Stomach smooth muscle (tissue), 2 donors: Measurements from ENCODE around the gene PACSIN1.

Experiments
- H3K27ac ChIP-seq: one replicate; pipeline ENCODE4 v1.7.0; 2013; ENCODE audit warnings: mild to moderate bottlenecking, low read length, inconsistent platforms
- H3K27me3 ChIP-seq, 2 donors: one replicate each; pipeline ENCODE4 v1.7.0; 2013; ENCODE audit warnings: low read length in 2 of 2; ENCODE audit not compliant: insufficient read depth in 2 of 2, control insufficient read depth in 1 of 2
- H3K36me3 ChIP-seq, 2 donors: one replicate each; pipeline ENCODE4 v1.7.0; 2013; ENCODE audit warnings: low read length in 2 of 2; ENCODE audit not compliant: control insufficient read depth in 2 of 2, insufficient read depth in 2 of 2
- H3K4me1 ChIP-seq: one replicate; pipeline ENCODE4 v1.7.0; 2013; ENCODE audit warnings: low read length; ENCODE audit not compliant: control insufficient read depth, insufficient read depth
- H3K4me3 ChIP-seq, 2 donors: one replicate each; pipeline ENCODE4 v1.7.0; 2013; ENCODE audit warnings: low read length in 2 of 2
- H3K9ac ChIP-seq, 2 donors: one replicate each; pipeline ENCODE4 v1.7.0; 2013; ENCODE audit warnings: low read length in 2 of 2, mild to moderate bottlenecking in 1 of 2
- H3K9me3 ChIP-seq, 2 donors: one replicate each; pipeline ENCODE4 v1.7.0; 2013; ENCODE audit warnings: low read length in 2 of 2; ENCODE audit not compliant: control insufficient read depth in 2 of 2
- donor health status: healthy.
- donor health status: Pancreatic carcinoma.

The PACSIN1 gene

DNA sequence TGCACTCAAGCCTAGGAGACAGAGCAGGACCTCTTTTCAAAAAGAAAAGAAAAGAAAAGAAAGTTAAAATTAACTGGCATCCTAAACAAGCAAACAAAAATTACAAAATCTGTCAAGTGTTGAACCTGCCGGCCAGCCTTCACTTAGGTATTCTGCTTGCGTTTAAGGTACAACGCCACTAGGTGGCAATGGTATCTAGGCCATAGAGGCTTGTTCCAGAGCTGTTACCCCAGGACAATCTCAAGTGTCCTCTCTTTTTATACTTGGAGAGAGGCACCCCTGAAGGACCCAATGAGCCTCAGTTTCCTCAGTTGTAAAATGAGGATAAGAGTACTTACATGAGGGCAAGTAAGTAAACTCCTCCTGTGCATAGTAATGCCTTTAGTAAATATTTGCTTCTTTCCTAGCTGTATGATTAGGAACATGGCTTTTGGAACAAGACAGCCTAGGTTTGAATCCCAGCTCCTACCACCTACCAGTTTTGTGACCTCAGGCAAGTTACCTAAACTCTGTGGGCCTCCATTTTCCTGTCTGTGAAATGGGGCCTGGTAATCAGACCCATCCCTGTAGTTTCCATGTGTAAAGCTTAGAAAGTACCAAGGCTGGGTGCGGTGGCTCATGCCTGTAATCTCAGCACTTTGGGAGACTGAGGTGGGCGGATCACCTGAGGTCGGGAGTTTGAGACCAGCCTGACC lies 5.8 kb upstream of the PACSIN1 start:
- Histone ChIP-seq H3K27ac (no peak overlapping the region), H3K27me3 (peaks cover under 1 to 5% of the 10 kb centered on the region in 2 donors), H3K9me3 (no peaks in the 10 kb centered on the region), H3K4me3 (no peak overlapping the region), H3K4me1 (no peaks in the 10 kb centered on the region), H3K9ac (no peak overlapping the region), H3K36me3 (no peaks in the 10 kb centered on the region)

DNA sequence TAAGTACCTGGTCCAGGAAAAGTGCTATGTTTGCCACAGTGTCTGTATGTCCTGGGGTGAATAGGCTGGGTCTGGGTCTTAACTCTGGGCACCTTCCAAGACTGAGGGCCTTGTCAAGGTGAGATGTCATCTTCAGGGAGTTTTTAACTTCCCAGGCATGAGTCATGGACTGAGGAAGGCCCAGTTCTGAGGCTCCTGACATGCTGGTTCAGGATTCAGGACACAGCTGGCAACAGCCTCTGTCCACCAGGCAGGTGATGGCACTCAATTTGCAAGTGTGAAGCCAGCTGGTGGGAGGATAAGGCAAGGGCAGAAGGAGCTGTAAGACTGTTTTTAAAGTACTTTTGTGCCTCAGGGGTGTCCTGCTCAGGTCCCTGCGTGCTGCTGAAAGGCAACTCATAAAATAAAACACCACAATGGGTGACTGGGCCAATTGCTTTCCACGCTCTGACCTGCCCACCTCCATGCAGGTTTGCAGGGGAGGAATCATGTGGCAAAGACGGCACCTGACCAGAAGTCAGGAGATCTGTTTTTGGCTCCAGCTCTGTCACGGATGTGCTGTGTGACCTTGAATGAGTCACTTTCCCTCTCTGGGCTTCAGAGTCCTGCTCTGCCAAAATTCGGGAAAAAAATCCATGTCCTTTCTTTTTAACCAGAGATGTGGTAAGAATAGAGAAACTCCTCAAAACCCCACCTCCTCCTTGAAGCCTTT lies 4.9 kb upstream of the PACSIN1 start:
- peaks cover 8 to 10% of the 10 kb centered on the region in 2 donors for H3K27me3 ChIP-seq
- H3K9ac ChIP-seq = no peak overlapping the region
- no peaks in the 10 kb centered on the region for H3K36me3 ChIP-seq
- peaks cover under 1% of the 10 kb centered on the region for H3K4me1 ChIP-seq
- H3K9me3 ChIP-seq = no peaks in the 10 kb centered on the region
- H3K4me3 ChIP-seq = no peak overlapping the region
- H3K27ac ChIP-seq = no peak overlapping the region

DNA sequence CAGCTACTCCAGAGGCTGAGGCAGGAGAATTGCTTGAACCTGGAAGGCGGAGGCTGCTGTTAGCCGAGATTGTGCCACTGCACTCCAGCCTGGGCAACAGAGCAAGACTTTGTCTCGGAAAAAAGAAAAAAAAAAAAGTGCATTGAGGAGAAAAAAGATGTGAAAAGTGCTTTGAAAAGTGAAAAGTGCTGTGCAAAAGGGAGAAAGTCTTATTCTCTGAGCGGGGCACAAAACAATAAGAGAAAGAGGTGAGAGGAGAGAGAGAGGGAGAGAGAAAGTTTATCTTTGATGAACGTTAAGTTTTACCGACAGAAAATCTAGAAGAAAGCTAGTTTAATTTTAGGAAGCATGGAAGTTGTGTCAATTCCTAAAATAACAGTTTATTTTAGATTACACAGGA lies 3.9 kb upstream of the PACSIN1 start:
- Histone ChIP-seq H3K27me3 (peaks cover 14 to 18% of the 10 kb centered on the region in 2 donors), H3K4me3 (no peak overlapping the region), H3K9me3 (no peaks in the 10 kb centered on the region), H3K4me1 (peaks cover 5% of the 10 kb centered on the region), H3K36me3 (no peaks in the 10 kb centered on the region), H3K27ac (no peak overlapping the region), H3K9ac (no peak overlapping the region)

DNA sequence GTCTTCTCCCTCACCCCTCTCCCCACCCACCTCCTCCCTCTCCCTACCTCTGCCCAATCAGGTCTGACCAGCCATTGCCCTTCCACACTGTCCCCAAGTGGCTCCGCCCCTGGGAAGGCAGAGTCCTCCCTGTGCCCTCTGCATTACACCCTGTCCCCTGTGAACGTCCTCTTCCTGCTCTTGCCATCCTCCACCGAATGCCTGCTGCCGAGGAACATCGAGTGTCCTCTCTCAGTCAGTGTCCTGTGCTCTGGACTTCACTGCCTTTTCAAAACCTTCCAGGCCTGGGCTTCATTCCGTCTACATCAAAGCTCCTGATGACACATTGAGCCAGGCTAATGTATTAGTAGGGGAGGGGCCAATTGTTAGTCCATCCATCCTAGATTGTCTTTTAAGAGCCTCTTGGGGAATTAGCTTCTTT lies 3.3 kb upstream of the PACSIN1 start:
- Histone ChIP-seq H3K9ac (no peak overlapping the region), H3K27me3 (peaks cover 14 to 19% of the 10 kb centered on the region in 2 donors), H3K9me3 (no peaks in the 10 kb centered on the region), H3K27ac (no peak overlapping the region), H3K4me1 (peaks cover 5% of the 10 kb centered on the region), H3K36me3 (no peaks in the 10 kb centered on the region), H3K4me3 (no peak overlapping the region)

DNA sequence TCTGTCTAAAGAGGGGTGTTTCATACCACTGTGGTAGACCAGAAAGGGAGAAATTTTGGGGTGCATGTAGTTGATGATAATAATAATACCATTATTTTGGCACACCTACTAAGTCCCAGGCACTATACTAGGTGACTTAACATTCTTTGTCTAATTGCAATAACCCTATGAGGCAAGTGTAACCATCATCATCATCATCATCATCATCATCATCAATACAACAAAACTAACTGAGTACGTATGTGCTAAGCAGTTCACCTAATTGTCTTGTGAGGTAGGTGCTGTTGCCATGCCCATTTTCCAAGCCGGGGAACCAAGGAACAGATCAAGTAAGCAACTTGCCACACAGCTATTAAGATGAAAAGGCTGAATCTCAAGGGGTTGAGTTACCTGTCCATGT lies 2.6 kb upstream of the PACSIN1 start:
- peaks cover 5% of the 10 kb centered on the region for H3K4me1 ChIP-seq
- no peaks in the 10 kb centered on the region for H3K36me3 ChIP-seq
- no peaks in the 10 kb centered on the region for H3K9me3 ChIP-seq
- no peak overlapping the region for H3K9ac ChIP-seq
- H3K4me3 ChIP-seq = no peak overlapping the region
- H3K27ac ChIP-seq = no peak overlapping the region
- peaks cover 14 to 19% of the 10 kb centered on the region in 2 donors for H3K27me3 ChIP-seq

DNA sequence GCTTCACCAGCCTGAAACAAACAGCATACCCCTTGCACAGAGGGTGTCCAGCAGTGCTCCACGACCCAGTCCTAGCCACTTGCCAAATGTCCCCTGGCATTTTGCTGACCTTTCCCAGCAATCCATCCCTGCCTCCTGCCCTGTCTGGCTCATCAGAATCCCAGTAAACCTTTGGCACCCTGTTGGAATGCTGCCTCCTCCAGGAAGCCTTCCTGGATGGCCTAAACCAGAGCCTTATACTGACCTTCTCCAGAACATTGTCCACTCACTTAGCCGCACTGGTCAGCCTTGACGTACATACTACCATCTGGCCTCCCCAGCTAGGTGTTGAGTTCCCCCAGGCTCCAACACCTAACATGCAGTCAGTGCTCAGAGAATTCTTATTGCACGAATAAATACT lies 2.0 kb upstream of the PACSIN1 start:
- Histone ChIP-seq H3K36me3 (no peaks in the 10 kb centered on the region), H3K9me3 (no peaks in the 10 kb centered on the region), H3K27me3 (peaks cover 14 to 19% of the 10 kb centered on the region in 2 donors), H3K27ac (no peak overlapping the region), H3K9ac (no peak overlapping the region), H3K4me1 (peaks cover 5% of the 10 kb centered on the region), H3K4me3 (no peak overlapping the region)

DNA sequence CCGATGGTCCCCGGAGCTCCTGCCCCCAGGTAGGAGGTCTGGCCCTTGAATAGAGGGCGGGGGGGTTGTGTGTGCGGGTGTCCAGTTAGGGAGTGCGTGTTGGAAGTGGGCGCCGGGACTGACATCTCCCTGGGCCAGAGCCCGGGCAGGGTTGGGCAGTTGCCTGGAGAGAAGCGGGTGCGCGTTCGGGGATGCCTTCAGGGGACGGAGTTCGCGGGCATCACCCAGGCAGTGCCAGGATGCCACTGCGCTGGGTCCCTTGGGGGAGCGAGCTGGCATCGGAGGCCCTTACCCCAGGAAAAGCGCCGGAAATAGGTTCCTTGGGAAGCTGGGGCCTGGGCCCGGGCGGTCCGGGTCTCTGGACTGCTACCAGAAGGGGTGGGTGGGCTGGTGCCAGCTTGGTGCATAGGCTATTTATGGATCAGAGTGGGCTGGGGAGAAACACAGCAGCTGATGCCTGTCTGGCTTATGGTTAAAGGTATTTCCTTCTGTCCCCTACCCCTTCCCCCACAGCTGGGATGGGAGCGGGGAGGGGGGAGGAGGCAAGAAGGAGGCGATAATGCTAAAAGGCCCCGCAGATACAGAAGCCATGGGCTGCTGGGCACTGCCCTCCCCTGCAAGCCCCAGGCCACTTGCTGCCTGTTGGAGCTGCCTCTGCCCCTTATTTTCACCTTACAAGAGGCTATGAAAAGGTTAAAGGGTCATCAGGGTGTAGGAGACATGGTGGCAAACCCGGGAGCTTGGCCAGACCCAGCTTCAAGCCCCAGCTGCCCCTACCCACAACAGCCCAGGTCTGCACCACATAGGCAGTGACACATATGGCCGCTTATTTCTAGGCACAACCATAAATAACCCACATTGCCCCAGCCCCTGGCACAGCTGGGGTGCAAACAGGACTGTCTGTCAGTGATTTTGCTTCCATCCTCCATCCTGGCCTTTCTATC lies 638 bp downstream of the PACSIN1 start:
- Histone ChIP-seq H3K36me3 (no peaks in the 10 kb centered on the region), H3K4me3 (peak overlapping the region; percentile 43 to 47), H3K27me3 (peaks cover 14 to 19% of the 10 kb centered on the region in 2 donors), H3K4me1 (peaks cover 5% of the 10 kb centered on the region), H3K9me3 (no peaks in the 10 kb centered on the region), H3K9ac (no peak overlapping the region), H3K27ac (no peak overlapping the region)

DNA sequence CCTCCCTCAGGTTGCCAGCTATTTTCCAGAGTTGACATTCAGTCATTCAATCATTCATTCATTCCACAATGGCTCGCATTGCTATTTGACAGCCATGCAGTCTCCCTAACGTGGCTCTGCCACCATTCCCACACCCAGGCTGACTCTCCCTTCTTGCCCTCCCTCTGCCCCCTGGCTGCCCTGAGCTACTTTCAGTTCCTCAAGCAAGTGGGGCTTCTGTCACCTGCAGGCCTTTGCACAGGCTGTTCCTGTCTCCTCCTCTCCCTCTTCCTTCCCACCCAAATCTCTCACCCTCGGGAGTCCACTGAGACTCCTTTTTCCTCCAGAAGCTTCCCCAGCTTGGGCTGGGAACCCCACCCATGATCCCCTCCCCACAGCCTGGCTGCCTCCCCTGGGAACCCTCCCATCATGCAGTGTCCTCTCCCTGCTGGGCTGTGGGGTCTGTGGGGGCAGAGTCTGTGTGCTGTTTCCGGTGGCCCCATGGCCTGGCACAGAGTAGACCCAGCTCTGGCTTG lies 2.6 kb downstream of the PACSIN1 start:
- no peak overlapping the region for H3K9ac ChIP-seq
- no peaks in the 10 kb centered on the region for H3K9me3 ChIP-seq
- H3K4me1 ChIP-seq = peaks cover 5% of the 10 kb centered on the region
- H3K36me3 ChIP-seq = no peaks in the 10 kb centered on the region
- no peak overlapping the region for H3K4me3 ChIP-seq
- no peak overlapping the region for H3K27ac ChIP-seq
- H3K27me3 ChIP-seq = peaks cover 14 to 19% of the 10 kb centered on the region in 2 donors

DNA sequence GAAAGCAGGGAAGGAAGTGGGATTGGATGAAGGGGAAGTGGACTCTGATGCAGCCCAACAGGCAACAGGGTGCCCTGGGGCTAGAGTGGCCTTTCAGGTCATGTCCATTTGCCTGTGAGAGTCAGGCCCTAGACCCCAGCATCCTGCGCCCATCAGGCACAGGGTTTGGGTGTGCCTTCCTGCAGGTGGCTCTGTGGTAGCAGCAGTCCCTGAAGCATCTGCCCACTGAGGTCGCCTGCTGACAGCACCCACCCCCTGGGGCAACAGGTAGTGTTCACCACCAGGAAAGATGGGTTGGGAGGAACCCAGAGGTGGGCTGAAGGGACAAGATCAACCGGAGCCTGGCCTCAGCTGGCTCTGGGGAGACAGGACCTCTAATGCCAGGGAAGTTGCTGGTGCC lies 3.6 kb downstream of the PACSIN1 start:
- Histone ChIP-seq H3K4me1 (peaks cover 5% of the 10 kb centered on the region), H3K36me3 (no peaks in the 10 kb centered on the region), H3K9ac (no peak overlapping the region), H3K4me3 (no peak overlapping the region), H3K27ac (no peak overlapping the region), H3K9me3 (no peaks in the 10 kb centered on the region), H3K27me3 (peaks cover 10 to 19% of the 10 kb centered on the region in 2 donors)

DNA sequence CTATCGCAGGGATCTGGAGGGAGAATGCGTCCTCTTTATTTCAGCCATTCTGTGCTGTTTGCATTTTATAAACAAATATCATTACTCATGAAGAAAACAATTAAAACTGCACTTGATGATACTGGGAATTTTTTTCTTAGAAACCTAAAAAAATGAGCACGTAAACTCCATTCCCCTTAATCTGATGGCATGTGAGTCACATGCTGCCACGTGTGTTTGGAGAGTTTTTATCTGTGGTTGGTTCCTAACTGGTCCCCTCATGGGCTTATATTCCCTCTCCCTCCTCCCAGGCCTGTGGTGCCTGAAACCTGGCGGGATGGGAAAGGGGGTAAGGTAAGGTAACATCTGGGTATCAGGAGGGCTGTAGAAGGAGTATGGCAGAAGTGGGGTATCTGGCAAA lies 6.5 kb downstream of the PACSIN1 start:
- no peaks in the 10 kb centered on the region for H3K4me1 ChIP-seq
- peaks cover 0 to 2% of the 10 kb centered on the region in 2 donors for H3K27me3 ChIP-seq
- no peak overlapping the region for H3K9ac ChIP-seq
- no peaks in the 10 kb centered on the region for H3K9me3 ChIP-seq
- H3K27ac ChIP-seq = no peak overlapping the region
- no peaks in the 10 kb centered on the region for H3K36me3 ChIP-seq
- no peak overlapping the region for H3K4me3 ChIP-seq
